ENCODE data around the gene GABRA1. TPM values are rescaled to one million over a fixed set of nuclear protein-coding genes. Genes with fewer than 3 reads are reported as not detected.

Gene GABRA1
- total RNA-seq, 1 donor from 2014 or later = 1.8 TPM

GRCh38 chr5:161946911-161947310, 99.0 kb downstream of the GABRA1 start:
- Mint-ChIP-seq H3K27me3 (no peaks in the 10 kb centered on the region), H3K36me3 (no peaks in the 10 kb centered on the region), H3K4me3 (no peak overlapping the region), H3K9me3 (no peaks in the 10 kb centered on the region), H3K27ac (no peak overlapping the region), H3K4me1 (ENCODE audit: unreplicated experiment) (no peaks in the 10 kb centered on the region)
- TF ChIP-seq, protein P1, sequence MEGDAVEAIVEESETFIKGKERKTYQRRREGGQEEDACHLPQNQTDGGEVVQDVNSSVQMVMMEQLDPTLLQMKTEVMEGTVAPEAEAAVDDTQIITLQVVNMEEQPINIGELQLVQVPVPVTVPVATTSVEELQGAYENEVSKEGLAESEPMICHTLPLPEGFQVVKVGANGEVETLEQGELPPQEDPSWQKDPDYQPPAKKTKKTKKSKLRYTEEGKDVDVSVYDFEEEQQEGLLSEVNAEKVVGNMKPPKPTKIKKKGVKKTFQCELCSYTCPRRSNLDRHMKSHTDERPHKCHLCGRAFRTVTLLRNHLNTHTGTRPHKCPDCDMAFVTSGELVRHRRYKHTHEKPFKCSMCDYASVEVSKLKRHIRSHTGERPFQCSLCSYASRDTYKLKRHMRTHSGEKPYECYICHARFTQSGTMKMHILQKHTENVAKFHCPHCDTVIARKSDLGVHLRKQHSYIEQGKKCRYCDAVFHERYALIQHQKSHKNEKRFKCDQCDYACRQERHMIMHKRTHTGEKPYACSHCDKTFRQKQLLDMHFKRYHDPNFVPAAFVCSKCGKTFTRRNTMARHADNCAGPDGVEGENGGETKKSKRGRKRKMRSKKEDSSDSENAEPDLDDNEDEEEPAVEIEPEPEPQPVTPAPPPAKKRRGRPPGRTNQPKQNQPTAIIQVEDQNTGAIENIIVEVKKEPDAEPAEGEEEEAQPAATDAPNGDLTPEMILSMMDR (conservative IDR thresholded peaks at IDR 0.05) = no peak
- no peak for DNase-seq (ENCODE audit: extremely low spot score, unreplicated experiment)

Other genes starting within 250 kb of the GABRA1 start
- not detected in 2 replicates for gene GABRA6, start 162.4 kb upstream of the GABRA1 start, total RNA-seq (ENCODE audit: low replicate concordance)
- 0.24 and 0.36 TPM in 2 replicates for gene GABRG2, start 219.7 kb downstream of the GABRA1 start, total RNA-seq (ENCODE audit: low replicate concordance)